Endothelial cell of umbilical vein (primary cell): ENCODE results near the gene ULK4.

Source experiments
- EZH2 ChIP-seq: IDR thresholded peaks from 2 replicates; pipeline ENCODE4 v1.6.1; 2012; ENCODE audit warnings: borderline replicate concordance, low read depth, mild to moderate bottlenecking, moderate library complexity, low read length, inconsistent platforms; ENCODE audit not compliant: severe bottlenecking
- FOS ChIP-seq: IDR thresholded peaks from 2 replicates; pipeline ENCODE4 v1.6.1; 2011; ENCODE audit warnings: mild to moderate bottlenecking, low read length, moderate library complexity, borderline replicate concordance; ENCODE audit not compliant: insufficient read depth
- GATA2 ChIP-seq: IDR thresholded peaks from 2 replicates; pipeline ENCODE4 v1.7.0; 2011; ENCODE audit warnings: low read depth, mild to moderate bottlenecking, moderate library complexity, mixed read lengths, low read length; ENCODE audit not compliant: insufficient read length, insufficient read depth
- JUN ChIP-seq: IDR thresholded peaks from 2 replicates; pipeline ENCODE4 v1.6.1; 2011; ENCODE audit warnings: borderline replicate concordance, low read depth; ENCODE audit not compliant: insufficient read length, insufficient read depth
- MYC ChIP-seq: IDR thresholded peaks from one replicate; pipeline ENCODE4 v1.6.1; 2011; ENCODE audit warnings: mild to moderate bottlenecking, low read depth, low read length
- POLR2A ChIP-seq: IDR thresholded peaks from 2 replicates; pipeline ENCODE4 v1.6.1; 2012; ENCODE audit warnings: low read depth, mild to moderate bottlenecking, control low read depth, low read length
- POLR2AphosphoS5 ChIP-seq: IDR thresholded peaks from 2 replicates; pipeline ENCODE4 v1.6.1; 2012; ENCODE audit warnings: low read depth, mild to moderate bottlenecking, control low read depth, low read length, moderate library complexity; ENCODE audit not compliant: insufficient read depth
- TF ChIP-seq, protein P1 (sequence below), 2 donors: IDR thresholded peaks; 1 replicate in 1 of 2; 2 replicates in 1 of 2; pipeline ENCODE4 v1.5.1; 2011; ENCODE audit warnings: low read length in 2 of 2, mild to moderate bottlenecking in 2 of 2, moderate library complexity in 2 of 2, control low read depth in 1 of 2, inconsistent platforms in 1 of 2, low read depth in 1 of 2; ENCODE audit not compliant: insufficient read depth in 1 of 2; ENCODE audit errors: extremely low read depth in 1 of 2
- TF ChIP-seq, protein P2 (sequence below): IDR thresholded peaks from 2 replicates; pipeline ENCODE4 v1.6.1; 2011; ENCODE audit not compliant: insufficient read depth, insufficient read length

DNA sequence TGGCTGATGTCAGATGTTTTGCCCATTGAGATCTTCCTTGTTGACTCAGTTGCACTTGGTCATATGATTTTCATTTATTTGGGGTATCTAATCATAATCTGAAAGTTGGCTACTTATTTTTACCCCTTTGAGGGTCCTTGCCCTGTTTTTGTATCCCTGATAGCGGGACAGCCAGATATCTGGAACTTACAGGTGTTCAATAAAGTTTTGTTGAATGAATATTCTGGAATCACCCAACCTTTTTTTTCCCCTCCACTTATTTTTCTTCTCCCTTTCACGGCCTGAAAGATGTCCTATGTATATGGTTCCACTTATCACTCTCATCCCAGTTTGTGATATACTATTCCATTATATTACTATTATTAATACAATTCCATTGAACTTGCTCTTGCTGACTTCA lies 749.8 kb downstream of the ULK4 start:
- TF ChIP-seq EZH2 (no peak), FOS (no peak), POLR2AphosphoS5 (no peak), JUN (no peak), POLR2A (no peak), GATA2 (no peak), MYC (no peak)
- TF ChIP-seq, protein P1, sequence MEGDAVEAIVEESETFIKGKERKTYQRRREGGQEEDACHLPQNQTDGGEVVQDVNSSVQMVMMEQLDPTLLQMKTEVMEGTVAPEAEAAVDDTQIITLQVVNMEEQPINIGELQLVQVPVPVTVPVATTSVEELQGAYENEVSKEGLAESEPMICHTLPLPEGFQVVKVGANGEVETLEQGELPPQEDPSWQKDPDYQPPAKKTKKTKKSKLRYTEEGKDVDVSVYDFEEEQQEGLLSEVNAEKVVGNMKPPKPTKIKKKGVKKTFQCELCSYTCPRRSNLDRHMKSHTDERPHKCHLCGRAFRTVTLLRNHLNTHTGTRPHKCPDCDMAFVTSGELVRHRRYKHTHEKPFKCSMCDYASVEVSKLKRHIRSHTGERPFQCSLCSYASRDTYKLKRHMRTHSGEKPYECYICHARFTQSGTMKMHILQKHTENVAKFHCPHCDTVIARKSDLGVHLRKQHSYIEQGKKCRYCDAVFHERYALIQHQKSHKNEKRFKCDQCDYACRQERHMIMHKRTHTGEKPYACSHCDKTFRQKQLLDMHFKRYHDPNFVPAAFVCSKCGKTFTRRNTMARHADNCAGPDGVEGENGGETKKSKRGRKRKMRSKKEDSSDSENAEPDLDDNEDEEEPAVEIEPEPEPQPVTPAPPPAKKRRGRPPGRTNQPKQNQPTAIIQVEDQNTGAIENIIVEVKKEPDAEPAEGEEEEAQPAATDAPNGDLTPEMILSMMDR (IDR thresholded peaks at IDR 0.05; ENCODE audit: extremely low read depth in 1 of 2, insufficient read depth in 1 of 2, low read depth in 1 of 2, low read length in 2 of 2), result no peak
- TF ChIP-seq, protein P2, sequence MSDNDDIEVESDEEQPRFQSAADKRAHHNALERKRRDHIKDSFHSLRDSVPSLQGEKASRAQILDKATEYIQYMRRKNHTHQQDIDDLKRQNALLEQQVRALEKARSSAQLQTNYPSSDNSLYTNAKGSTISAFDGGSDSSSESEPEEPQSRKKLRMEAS, result no peak
